OCI-LY7 (cell line): ENCODE data around the gene PRR16. TPM values are rescaled to one million over a fixed set of nuclear protein-coding genes. Genes with fewer than 3 reads are reported as not detected.

Source experiments
- BruUV-seq: library from RNA; stranded (reverse); fragments of 400-500 nt; replicated peaks from 2 replicates; lab custom pipeline; 2021; lab: Mats Ljungman, UMichigan
- CTCF ChIA-PET: fragments of 300-600 bp; sonication (Branson Sonifier 250); formaldehyde crosslinking; loops from one replicate; lab custom pipeline; 2022; ENCODE audit warnings: antibody characterized with exemption; ENCODE audit not compliant: unreplicated experiment; lab: Charles Lee
- POLR2A ChIA-PET: fragments of 300-600 bp; sonication (Branson Sonifier 250); formaldehyde crosslinking; loops from one replicate; lab custom pipeline; 2022; ENCODE audit warnings: antibody characterized with exemption; lab: Charles Lee
- DNase-seq: peaks from one replicate; pipeline ENCODE4 v3.0.0-alpha.2; 2015; ENCODE audit warnings: low spot score
- H2AFZ ChIP-seq: fragments of 200-600 bp; sonication (generic), shearing (Covaris generic); 2 replicates; pipeline ENCODE4 v1.6.1; 2014; ENCODE audit warnings: mild to moderate bottlenecking, antibody characterized with exemption, low read length, moderate library complexity
- H3K27ac ChIP-seq: fragments of 200-600 bp; sonication (generic); 2 replicates; pipeline ENCODE4 v1.5.1; 2014; ENCODE audit warnings: mixed run types, low read depth, mild to moderate bottlenecking, moderate library complexity, low read length, inconsistent platforms; ENCODE audit not compliant: poor library complexity, severe bottlenecking
- H3K36me3 ChIP-seq: fragments of 200-600 bp; sonication (generic); 2 replicates; pipeline ENCODE4 v1.6.1; 2014; ENCODE audit warnings: mild to moderate bottlenecking, antibody characterized with exemption, low read length, moderate library complexity, mixed read lengths; ENCODE audit not compliant: insufficient read depth
- H3K4me1 ChIP-seq: fragments of 200-600 bp; sonication (generic); 2 replicates; pipeline ENCODE4 v1.5.1; 2014; ENCODE audit warnings: mild to moderate bottlenecking, low read length; ENCODE audit not compliant: insufficient read depth, poor library complexity, severe bottlenecking
- H3K4me2 ChIP-seq: fragments of 200-600 bp; sonication (generic); 2 replicates; pipeline ENCODE4 v1.6.1; 2014; ENCODE audit warnings: mild to moderate bottlenecking, low read length
- H3K4me3 ChIP-seq: fragments of 200-600 bp; sonication (generic); 2 replicates; pipeline ENCODE4 v1.5.1; 2014; ENCODE audit warnings: mild to moderate bottlenecking, low read depth, low read length; ENCODE audit not compliant: poor library complexity, severe bottlenecking
- H3K79me2 ChIP-seq: fragments of 200-600 bp; sonication (generic); 2 replicates; pipeline ENCODE4 v1.6.1; 2016; ENCODE audit warnings: low read depth, mild to moderate bottlenecking, low read length, moderate library complexity, mixed read lengths; ENCODE audit not compliant: insufficient read depth
- H3K9me2 ChIP-seq: fragments of 200-600 bp; sonication (generic); 2 replicates; pipeline ENCODE4 v1.6.1; 2016; ENCODE audit warnings: mild to moderate bottlenecking, low read length, mixed read lengths; ENCODE audit not compliant: insufficient read depth
- H3K9me3 ChIP-seq: fragments of 200-600 bp; sonication (generic); 2 replicates; pipeline ENCODE4 v1.6.1; 2014; ENCODE audit warnings: mild to moderate bottlenecking, mixed run types, low read length, mixed read lengths
- H4K20me1 ChIP-seq: fragments of 200-600 bp; sonication (generic); 2 replicates; pipeline ENCODE4 v1.6.1; 2014; ENCODE audit warnings: mild to moderate bottlenecking, antibody characterized with exemption, low read length, moderate library complexity, mixed read lengths; ENCODE audit not compliant: insufficient read depth
- CTCF ChIP-seq: fragments of 200-600 bp; sonication (generic); conservative IDR thresholded peaks from 2 replicates; pipeline ENCODE4 v1.5.1; 2014; ENCODE audit warnings: mild to moderate bottlenecking, antibody characterized with exemption, low read length, moderate library complexity, mixed read lengths
- EZH2phosphoT487 ChIP-seq: fragments of 200-600 bp; sonication (generic); IDR thresholded peaks from 2 replicates; pipeline ENCODE4 v1.6.1; 2018; ENCODE audit warnings: low read depth, borderline replicate concordance, mild to moderate bottlenecking, mixed run types, antibody characterized with exemption, low read length, moderate library complexity, mixed read lengths
- intact Hi-C: fragments of 100-400 bp; cut with micrococcal nuclease; formaldehyde crosslinking; loops from one replicate; pipeline ENCODE4 v1.10.0; 2022; ENCODE audit not compliant: unreplicated experiment
- total RNA-seq, 2 experiments: library from RNA; depleted of rRNA in 1 of 2; stranded (reverse); fragments of >200 nt in 1 of 2; shearing (Covaris generic) in 1 of 2; gene quantifications; 2 replicates each; pipeline ENCODE4 v1.2.3, GENCODE V29; 2014 to 2022

PRR16 gene
- total RNA-seq, 2 experiments from 2014 or later, result not detected

- ChIA-PET CTCF (no interaction called here), POLR2A (interaction anchor here (0.6 kb wide), 1 partner anchor 595 kb away, joined by 3 read pairs; no protein-coding TSS in a partner anchor)
- no peak for DNase-seq
- H3K9me2 ChIP-seq, result no peaks in the 10 kb centered on the region
- H3K4me2 ChIP-seq, result no peak overlapping the region
- no peak for TF ChIP-seq EZH2phosphoT487
- TF ChIP-seq CTCF, result no peak
- intact Hi-C loops, result no loop called here
- no peaks in the 10 kb centered on the region for H3K36me3 ChIP-seq
- BruUV-seq, result no TSS peak
- H3K27ac ChIP-seq, result no peak overlapping the region
- no peaks in the 10 kb centered on the region for H3K9me3 ChIP-seq
- H3K79me2 ChIP-seq, result no peaks in the 10 kb centered on the region
- H4K20me1 ChIP-seq, result no peaks in the 10 kb centered on the region
- H3K4me1 ChIP-seq, result no peaks in the 10 kb centered on the region
- H3K4me3 ChIP-seq, result no peak overlapping the region
- no peak overlapping the region for H2AFZ ChIP-seq
Measured at GRCh38 chr5:120682851-120683250, 218.8 kb downstream of the PRR16 start.

DNA sequence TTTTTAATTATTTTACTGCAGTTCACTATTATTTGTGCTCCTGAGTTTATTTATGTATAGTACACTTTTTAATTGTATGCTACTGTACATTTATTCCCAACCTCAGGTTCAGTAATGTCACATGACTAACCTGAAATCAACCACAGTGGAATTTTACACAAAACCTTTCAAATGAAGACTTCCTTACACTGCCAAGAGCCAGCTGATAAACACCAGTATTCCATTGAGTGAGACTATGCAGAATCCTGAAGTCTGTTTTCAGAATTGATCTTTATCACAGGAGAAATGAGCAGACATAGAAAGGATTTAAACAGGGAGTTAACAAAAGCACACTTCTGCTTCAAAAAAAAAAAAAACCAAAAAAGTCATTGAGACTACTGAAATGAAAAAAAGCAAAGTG lies 219.5 kb downstream of the PRR16 start:
- Histone ChIP-seq H2AFZ (no peak overlapping the region), H3K27ac (no peak overlapping the region), H3K4me1 (no peaks in the 10 kb centered on the region), H3K36me3 (no peaks in the 10 kb centered on the region), H3K9me3 (no peaks in the 10 kb centered on the region), H4K20me1 (no peaks in the 10 kb centered on the region), H3K9me2 (no peaks in the 10 kb centered on the region), H3K4me2 (no peak overlapping the region), H3K79me2 (no peaks in the 10 kb centered on the region), H3K4me3 (no peak overlapping the region)
- no peak for DNase-seq
- POLR2A ChIA-PET, result interaction anchor here (0.6 to 0.7 kb wide), 2 partner anchors 596 to 969 kb away, joined by 3 read pairs; no protein-coding TSS in a partner anchor
- intact Hi-C loops, result no loop called here
- TF ChIP-seq EZH2phosphoT487 (no peak), CTCF (no peak)
- CTCF ChIA-PET, result no interaction called here
- no TSS peak for BruUV-seq

- BruUV-seq, result no TSS peak
- no peak for TF ChIP-seq EZH2phosphoT487
- TF ChIP-seq CTCF, result no peak
- Histone ChIP-seq H3K9me2 (no peaks in the 10 kb centered on the region), H3K9me3 (no peaks in the 10 kb centered on the region), H2AFZ (no peak overlapping the region), H3K4me1 (no peaks in the 10 kb centered on the region), H4K20me1 (no peaks in the 10 kb centered on the region), H3K4me2 (no peak overlapping the region), H3K79me2 (no peaks in the 10 kb centered on the region), H3K27ac (no peak overlapping the region), H3K4me3 (no peak overlapping the region), H3K36me3 (no peaks in the 10 kb centered on the region)
- ChIA-PET POLR2A (interaction anchor here (0.7 kb wide), 1 partner anchor 970 kb away, joined by 3 read pairs; no protein-coding TSS in a partner anchor), CTCF (no interaction called here)
- intact Hi-C loops, result no loop called here
- no peak for DNase-seq
Measured at GRCh38 chr5:120684213-120684612, 220.1 kb downstream of the PRR16 start.
